Lung (tissue), 12 donors: ENCODE measurements around the gene ZNF787. TPM values are rescaled to one million over a fixed set of nuclear protein-coding genes. Genes with fewer than 3 reads are reported as not detected.

Experiments
- ATAC-seq: fragments of 200-7000 bp; cut with Tn5 transposase; one replicate; pipeline ENCODE4 v1.9.1; 2020; ENCODE audit warnings: moderate number of reproducible peaks; ENCODE audit not compliant: insufficient read depth, low FRiP score
- DNase-seq, 3 donors: peaks; one replicate each; pipeline ENCODE4 v3.0.0-alpha.2; 2013 to 2017
- H3K27ac ChIP-seq, 2 donors: one replicate each; pipeline ENCODE4 v1.5.1; 2013; ENCODE audit warnings: mild to moderate bottlenecking in 2 of 2, moderate library complexity in 2 of 2, control low read depth in 1 of 2, inconsistent platforms in 1 of 2, low read depth in 1 of 2, low read length in 1 of 2
- H3K27me3 ChIP-seq, 3 donors: one replicate each; pipeline ENCODE4 v1.5.1; 2013; ENCODE audit warnings: low read length in 2 of 3; ENCODE audit not compliant: control insufficient read depth in 3 of 3, insufficient read depth in 3 of 3
- H3K36me3 ChIP-seq, 4 donors: one replicate each; pipeline ENCODE4 v1.5.1; 2013; ENCODE audit warnings: low read length in 4 of 4, mild to moderate bottlenecking in 1 of 4, moderate library complexity in 1 of 4; ENCODE audit not compliant: control insufficient read depth in 4 of 4, insufficient read depth in 4 of 4
- H3K4me1 ChIP-seq, 5 donors: one replicate each; pipeline ENCODE4 v1.5.1; 2013; ENCODE audit warnings: low read length in 5 of 5, mild to moderate bottlenecking in 2 of 5, moderate library complexity in 1 of 5; ENCODE audit not compliant: control insufficient read depth in 5 of 5, insufficient read depth in 5 of 5
- H3K4me3 ChIP-seq: one replicate; pipeline ENCODE4 v1.5.1; 2013; ENCODE audit warnings: mild to moderate bottlenecking, control low read depth, moderate library complexity
- H3K9ac ChIP-seq, 2 donors: one replicate each; pipeline ENCODE4 v1.5.1; 2013; ENCODE audit warnings: low read length in 2 of 2, control low read depth in 1 of 2; ENCODE audit not compliant: insufficient read depth in 1 of 2
- H3K9me3 ChIP-seq, 4 donors: one replicate each; pipeline ENCODE4 v1.5.1; 2013; ENCODE audit warnings: low read length in 3 of 4, mild to moderate bottlenecking in 1 of 4, moderate library complexity in 1 of 4; ENCODE audit not compliant: control insufficient read depth in 4 of 4, insufficient read depth in 3 of 4
- CTCF ChIP-seq: IDR thresholded peaks from 2 replicates; pipeline ENCODE4 v1.5.1; 2012; ENCODE audit warnings: mild to moderate bottlenecking; ENCODE audit errors: control extremely low read depth, extremely low read depth
- WGBS, 2 donors: extraction: QIAGEN DNeasy Blood & Tissue Kit; methylation state at CpG; one replicate each; pipeline ENCODE4 v1.1.7; 2013; 5-methylcytosine and 5-hydroxymethylcytosine counted together
- polyA plus RNA-seq, 2 donors: library from polyadenylated mRNA; stranded (reverse); fragments of 200-250 nt; gene quantifications; one replicate each; pipeline ENCODE4 v1.2.1, GENCODE V29; 2013
- total RNA-seq, 2 donors: library from RNA; depleted of rRNA in 1 of 2; stranded (reverse); fragments of >200 nt in 1 of 2; gene quantifications; one replicate each; pipeline ENCODE4 v1.2.1, GENCODE V29; 2014 to 2021
- donor health status: control.
- donor health status: control.
- donor health status: Bipolar disorder and iron deficiency.
- donor health status: healthy.
- donor health status: DM: yes; HTN: yes; CAD: no.

The ZNF787 gene
- total and polyA plus RNA-seq, 4 donors, result 27.5 to 44.7 (median 32.2) TPM

- peaks cover 0 to 7% (median 0%) of the 10 kb centered on the region in 5 donors for H3K4me1 ChIP-seq
- peaks cover 0 to 3% (median 0%) of the 10 kb centered on the region in 3 donors for H3K27me3 ChIP-seq
- H3K4me3 ChIP-seq, result no peak overlapping the region
- ATAC-seq (no peak), DNase-seq (no peak)
- 64 to 66% methylated on average over 9 of the region's 9 CpGs for WGBS, 2 donors
- no peak overlapping the region for H3K27ac ChIP-seq
- TF ChIP-seq CTCF, result no peak
- H3K9me3 ChIP-seq, result no peaks in the 10 kb centered on the region
- H3K36me3 ChIP-seq, result peaks cover 0 to 27% (median 1%) of the 10 kb centered on the region in 4 donors
- H3K9ac ChIP-seq, result no peak overlapping the region
Measured at GRCh38 chr19:56083668-56084067, 37.4 kb downstream of the ZNF787 start.

- DNase-seq (peak; percentile 72 to 78 (median 77)), ATAC-seq (peak; percentile 39)
- H3K36me3 ChIP-seq, result peaks cover 0 to 8% (median 0%) of the 10 kb centered on the region in 4 donors
- no peaks in the 10 kb centered on the region for H3K9me3 ChIP-seq
- peaks cover 0 to 7% (median 0%) of the 10 kb centered on the region in 5 donors for H3K4me1 ChIP-seq
- peaks cover 0 to 3% (median 0%) of the 10 kb centered on the region in 3 donors for H3K27me3 ChIP-seq
- H3K9ac ChIP-seq, result peak overlapping the region in 1 of 2 donors; percentile 37
- peak overlapping the region in 1 of 2 donors; percentile 5 for H3K27ac ChIP-seq
- 1 to 3% methylated on average over 35 to 36 of the region's 36 CpGs for WGBS, 2 donors
- no peak for TF ChIP-seq CTCF
- no peak overlapping the region for H3K4me3 ChIP-seq
Measured at GRCh38 chr19:56080669-56081401, 40.3 kb downstream of the ZNF787 start.

GRCh38 chr19:56079609-56080008, 41.5 kb downstream of the ZNF787 start:
- ATAC-seq (no peak), DNase-seq (no peak)
- 70 to 79% methylated on average over 6 to 7 of the region's 7 CpGs for WGBS, 2 donors
- Histone ChIP-seq H3K4me1 (peaks cover 0 to 7% (median 0%) of the 10 kb centered on the region in 5 donors), H3K9ac (no peak overlapping the region), H3K36me3 (no peaks in the 10 kb centered on the region), H3K27me3 (peaks cover 0 to 3% (median 0%) of the 10 kb centered on the region in 3 donors), H3K27ac (no peak overlapping the region), H3K9me3 (no peaks in the 10 kb centered on the region), H3K4me3 (no peak overlapping the region)
- TF ChIP-seq CTCF, result no peak
